HepG2 (cell line): ENCODE measurements around the gene SLC11A1. TPM values are rescaled to one million over a fixed set of nuclear protein-coding genes. Genes with fewer than 3 reads are reported as not detected.
A peak's percentile ranks its signal among the peaks of the same experiment; 100 is the strongest.

Experiments
- BCLAF1 ChIP-seq: fragments of 450-650 bp; IDR thresholded peaks from 2 replicates; pipeline ENCODE4 v1.6.1; 2017; ENCODE audit warnings: mild to moderate bottlenecking
- CBFB ChIP-seq: sonication (generic); formaldehyde crosslinking; IDR thresholded peaks from 2 replicates; pipeline ENCODE4 v1.4.0; 2020; ENCODE audit warnings: missing genetic modification reagents
- CBX5 ChIP-seq: sonication (generic); formaldehyde crosslinking; IDR thresholded peaks from 2 replicates; pipeline ENCODE4 v1.4.0; 2020; ENCODE audit warnings: missing genetic modification reagents, borderline replicate concordance
- ELF3 ChIP-seq: IDR thresholded peaks from 2 replicates; pipeline ENCODE4 v1.6.1; 2016; ENCODE audit warnings: missing genetic modification reagents, missing compliant biosample characterization
- ESRRA ChIP-seq: sonication (generic); formaldehyde crosslinking; IDR thresholded peaks from 2 replicates; pipeline ENCODE4 v1.5.1; 2020; ENCODE audit warnings: mild to moderate bottlenecking, low read depth, missing genetic modification reagents
- FOSL1 ChIP-seq: sonication (generic); formaldehyde crosslinking; IDR thresholded peaks from 2 replicates; pipeline ENCODE4 v1.9.0; 2021; ENCODE audit warnings: missing genetic modification reagents, borderline replicate concordance
- FOXK2 ChIP-seq: fragments of 450-650 bp; IDR thresholded peaks from 2 replicates; pipeline ENCODE4 v1.6.1; 2016
- GATAD2A ChIP-seq: IDR thresholded peaks from 2 replicates; pipeline ENCODE4 v1.6.1; 2016
- HNF1B ChIP-seq: sonication (generic); formaldehyde crosslinking; IDR thresholded peaks from 2 replicates; pipeline ENCODE4 v1.5.1; 2020; ENCODE audit warnings: mild to moderate bottlenecking, moderate library complexity, missing genetic modification reagents
- HNF4G ChIP-seq, 2 experiments: sonication (generic) in 1 of 2; formaldehyde crosslinking in 1 of 2; IDR thresholded peaks; 2 replicates each; pipeline versions ENCODE4 v1.4.0 to v1.6.1; 2011 to 2020; ENCODE audit warnings: borderline replicate concordance in 2 of 2, low read depth in 2 of 2, mild to moderate bottlenecking in 2 of 2, low read length in 1 of 2, missing genetic modification reagents in 1 of 2, moderate library complexity in 1 of 2
- KAT8 ChIP-seq: IDR thresholded peaks from 2 replicates; pipeline ENCODE4 v1.6.1; 2016; ENCODE audit warnings: missing genetic modification reagents, missing compliant biosample characterization
- NFIC ChIP-seq: IDR thresholded peaks from 2 replicates; pipeline ENCODE4 v1.6.1; 2012; ENCODE audit warnings: mild to moderate bottlenecking, low read length, inconsistent platforms
- TBL1XR1 ChIP-seq: fragments of 150-350 bp; IDR thresholded peaks from 2 replicates; pipeline ENCODE4 v1.6.1; 2014; ENCODE audit warnings: borderline replicate concordance, low read length; ENCODE audit not compliant: partially characterized antibody
- TCF7L2 ChIP-seq: IDR thresholded peaks from 2 replicates; pipeline ENCODE4 v1.6.1; 2011; ENCODE audit warnings: mild to moderate bottlenecking, low read depth, low read length, moderate library complexity
- XBP1 ChIP-seq: sonication (generic); formaldehyde crosslinking; IDR thresholded peaks from 2 replicates; pipeline ENCODE4 v1.5.0; 2020; ENCODE audit warnings: missing genetic modification reagents
- ZNF484 ChIP-seq: sonication (generic); formaldehyde crosslinking; IDR thresholded peaks from 2 replicates; pipeline ENCODE4 v1.5.1; 2020; ENCODE audit warnings: mild to moderate bottlenecking, low read depth, missing genetic modification reagents, borderline replicate concordance
- ZNF550 ChIP-seq: sonication (generic); formaldehyde crosslinking; IDR thresholded peaks from 2 replicates; pipeline ENCODE4 v1.4.0; 2020; ENCODE audit warnings: mild to moderate bottlenecking, missing genetic modification reagents, borderline replicate concordance
- ZNF629 ChIP-seq: sonication (generic); formaldehyde crosslinking; conservative IDR thresholded peaks from 2 replicates; pipeline ENCODE4 v1.5.0; 2020; ENCODE audit warnings: missing genetic modification reagents
- ZNF841 ChIP-seq: sonication (generic); formaldehyde crosslinking; IDR thresholded peaks from 2 replicates; pipeline ENCODE4 v1.8.1; 2023; ENCODE audit warnings: missing genetic modification reagents, borderline replicate concordance
- ZNF891 ChIP-seq: sonication (generic); formaldehyde crosslinking; IDR thresholded peaks from 2 replicates; pipeline ENCODE4 v1.5.0; 2020; ENCODE audit warnings: mild to moderate bottlenecking, missing genetic modification reagents
- polyA plus RNA-seq, 8 experiments: library from polyadenylated mRNA; depleted of rRNA in 3 of 8; stranded (reverse) in 7 of 8; unstranded in 1 of 8; fragments of >200 nt; fragmentation: Illumina TruSeq in 4 of 8; extraction: Trizol in 4 of 8; gene quantifications; 2 replicates each; pipeline versions ENCODE4 v1.2.1 to v1.2.3, GENCODE V29; 2011 to 2016; ENCODE audit warnings: low read depth in 4 of 8, missing spikeins in 1 of 8, mixed read lengths in 1 of 8; ENCODE audit not compliant: insufficient read depth in 1 of 8
- total RNA-seq, 5 experiments: library from RNA; depleted of rRNA; stranded (reverse); fragments of >200 nt; fragmentation: Illumina TruSeq; extraction: Trizol; gene quantifications; 2 replicates each; pipeline ENCODE4 v1.2.3, GENCODE V29; 2016; ENCODE audit warnings: low read depth in 1 of 5
- TF ChIP-seq, protein P1 (sequence below): sonication (generic); formaldehyde crosslinking; IDR thresholded peaks from 2 replicates; pipeline ENCODE4 v1.5.1; 2020; ENCODE audit warnings: missing genetic modification reagents, mild to moderate bottlenecking, borderline replicate concordance
- TF ChIP-seq, protein P2 (sequence below): sonication (generic); formaldehyde crosslinking; IDR thresholded peaks from 2 replicates; pipeline ENCODE4 v1.8.0; 2023; ENCODE audit warnings: mild to moderate bottlenecking, missing genetic modification reagents

SLC11A1 gene
- total and polyA plus RNA-seq, 2 of the 13 experiments (the other 11 are each of a cell fraction or from before 2014, with no cell fraction given), result 0.33 to 2.3 TPM

DNA sequence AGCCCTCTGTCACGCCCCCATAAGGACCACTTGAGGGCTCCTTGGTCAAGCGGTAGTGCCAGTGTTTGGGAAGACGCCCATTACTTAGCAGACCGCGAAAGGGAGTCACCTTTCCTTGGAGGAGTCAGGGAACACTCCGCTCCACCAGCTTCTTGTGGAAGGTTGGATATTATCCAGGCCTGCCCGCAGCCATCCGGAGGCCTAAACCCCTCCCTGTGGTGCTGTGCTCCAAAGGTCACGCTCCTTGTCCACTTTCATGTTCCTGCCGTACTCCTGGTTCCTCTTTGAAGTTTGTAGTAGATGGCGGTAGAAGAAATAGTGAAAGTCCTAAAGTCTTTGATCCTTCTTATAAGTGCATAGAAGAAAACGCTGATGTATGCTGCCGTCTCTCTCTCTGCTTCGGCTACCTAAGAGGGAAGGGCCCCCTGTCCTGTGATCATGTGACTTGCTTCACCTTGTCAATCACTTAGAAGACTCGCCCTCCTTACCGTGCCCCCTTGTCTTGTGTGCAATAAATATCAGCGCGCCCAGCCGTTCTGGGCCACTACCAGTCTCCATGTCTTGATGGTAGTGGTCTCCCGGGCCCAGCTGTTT, 27.1 kb upstream of the SLC11A1 start (continued):
- TF ChIP-seq HNF1B (CRISPR knock-in tag), result no peak; the same call in 1 of the 2 replicates
- TF ChIP-seq FOXK2, result no peak
- 0 out of 2 replicates have a peak, but pooled peaks have one; percentile 27 for TF ChIP-seq TCF7L2
- TF ChIP-seq, protein P1, sequence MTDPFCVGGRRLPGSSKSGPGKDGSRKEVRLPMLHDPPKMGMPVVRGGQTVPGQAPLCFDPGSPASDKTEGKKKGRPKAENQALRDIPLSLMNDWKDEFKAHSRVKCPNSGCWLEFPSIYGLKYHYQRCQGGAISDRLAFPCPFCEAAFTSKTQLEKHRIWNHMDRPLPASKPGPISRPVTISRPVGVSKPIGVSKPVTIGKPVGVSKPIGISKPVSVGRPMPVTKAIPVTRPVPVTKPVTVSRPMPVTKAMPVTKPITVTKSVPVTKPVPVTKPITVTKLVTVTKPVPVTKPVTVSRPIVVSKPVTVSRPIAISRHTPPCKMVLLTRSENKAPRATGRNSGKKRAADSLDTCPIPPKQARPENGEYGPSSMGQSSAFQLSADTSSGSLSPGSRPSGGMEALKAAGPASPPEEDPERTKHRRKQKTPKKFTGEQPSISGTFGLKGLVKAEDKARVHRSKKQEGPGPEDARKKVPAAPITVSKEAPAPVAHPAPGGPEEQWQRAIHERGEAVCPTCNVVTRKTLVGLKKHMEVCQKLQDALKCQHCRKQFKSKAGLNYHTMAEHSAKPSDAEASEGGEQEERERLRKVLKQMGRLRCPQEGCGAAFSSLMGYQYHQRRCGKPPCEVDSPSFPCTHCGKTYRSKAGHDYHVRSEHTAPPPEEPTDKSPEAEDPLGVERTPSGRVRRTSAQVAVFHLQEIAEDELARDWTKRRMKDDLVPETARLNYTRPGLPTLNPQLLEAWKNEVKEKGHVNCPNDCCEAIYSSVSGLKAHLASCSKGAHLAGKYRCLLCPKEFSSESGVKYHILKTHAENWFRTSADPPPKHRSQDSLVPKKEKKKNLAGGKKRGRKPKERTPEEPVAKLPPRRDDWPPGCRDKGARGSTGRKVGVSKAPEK (CRISPR knock-in tag), result no peak
- no peak for TF ChIP-seq CBX5 (CRISPR knock-in tag)
- TF ChIP-seq NFIC, result peak; percentile 61; the same call in 1 of the 2 replicates
- 0 out of 2 replicates have a peak, but pooled peaks have one; percentile 37 for TF ChIP-seq CBFB (CRISPR knock-in tag)
- 0 out of 2 replicates have a peak, but pooled peaks have one; percentile 49 for TF ChIP-seq ESRRA
- no peak for TF ChIP-seq TBL1XR1
- TF ChIP-seq BCLAF1, result no peak
- no peak for TF ChIP-seq XBP1 (CRISPR knock-in tag)
- peak; percentile 76 for TF ChIP-seq GATAD2A
- 0 out of 2 replicates have a peak, but pooled peaks have one; percentile 9 for TF ChIP-seq ELF3 (CRISPR knock-in tag)
- TF ChIP-seq HNF4G (IDR thresholded peaks at IDR 0.05; ENCODE audit: borderline replicate concordance, low read depth, low read length), result peak; percentile 87
- TF ChIP-seq HNF4G (CRISPR knock-in tag; IDR thresholded peaks at IDR 0.05; ENCODE audit: borderline replicate concordance, low read depth), result 0 out of 2 replicates have a peak, but pooled peaks have one; percentile 21
- no peak for TF ChIP-seq ZNF484 (CRISPR knock-in tag)
- no peak for TF ChIP-seq ZNF629 (CRISPR knock-in tag)
- no peak for TF ChIP-seq FOSL1 (CRISPR knock-in tag)
- no peak for TF ChIP-seq ZNF841
- TF ChIP-seq KAT8 (CRISPR knock-in tag), result peak; percentile 68
- TF ChIP-seq ZNF891 (CRISPR knock-in tag), result 0 out of 2 replicates have a peak, but pooled peaks have one; percentile 38
- TF ChIP-seq, protein P2, sequence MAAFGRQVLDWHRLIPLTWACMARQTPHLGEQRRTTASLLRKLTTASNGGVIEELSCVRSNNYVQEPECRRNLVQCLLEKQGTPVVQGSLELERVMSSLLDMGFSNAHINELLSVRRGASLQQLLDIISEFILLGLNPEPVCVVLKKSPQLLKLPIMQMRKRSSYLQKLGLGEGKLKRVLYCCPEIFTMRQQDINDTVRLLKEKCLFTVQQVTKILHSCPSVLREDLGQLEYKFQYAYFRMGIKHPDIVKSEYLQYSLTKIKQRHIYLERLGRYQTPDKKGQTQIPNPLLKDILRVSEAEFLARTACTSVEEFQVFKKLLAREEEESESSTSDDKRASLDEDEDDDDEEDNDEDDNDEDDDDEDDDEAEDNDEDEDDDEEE, result no peak
- TF ChIP-seq ZNF550, result no peak
